ENCODE data around the gene LSP1.
"Not testable (repeated sequence)": the region's sequence is repeated elsewhere in the genome, so short reads cannot be mapped to it uniquely, and the experiment has no call there.

Gene LSP1, protein sequence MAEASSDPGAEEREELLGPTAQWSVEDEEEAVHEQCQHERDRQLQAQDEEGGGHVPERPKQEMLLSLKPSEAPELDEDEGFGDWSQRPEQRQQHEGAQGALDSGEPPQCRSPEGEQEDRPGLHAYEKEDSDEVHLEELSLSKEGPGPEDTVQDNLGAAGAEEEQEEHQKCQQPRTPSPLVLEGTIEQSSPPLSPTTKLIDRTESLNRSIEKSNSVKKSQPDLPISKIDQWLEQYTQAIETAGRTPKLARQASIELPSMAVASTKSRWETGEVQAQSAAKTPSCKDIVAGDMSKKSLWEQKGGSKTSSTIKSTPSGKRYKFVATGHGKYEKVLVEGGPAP

GRCh38 chr11:1852877-1853276, at the start of gene LSP1:
Gene LSP1, plus strand, starts transcription at chr11:1853084. Its CDS starts 61 bp downstream, at chr11:1853145.
- no peak for DNase-seq

GRCh38 chr11:1803246-1803645, 49.6 kb upstream of the LSP1 start:
- no peak for DNase-seq

DNA sequence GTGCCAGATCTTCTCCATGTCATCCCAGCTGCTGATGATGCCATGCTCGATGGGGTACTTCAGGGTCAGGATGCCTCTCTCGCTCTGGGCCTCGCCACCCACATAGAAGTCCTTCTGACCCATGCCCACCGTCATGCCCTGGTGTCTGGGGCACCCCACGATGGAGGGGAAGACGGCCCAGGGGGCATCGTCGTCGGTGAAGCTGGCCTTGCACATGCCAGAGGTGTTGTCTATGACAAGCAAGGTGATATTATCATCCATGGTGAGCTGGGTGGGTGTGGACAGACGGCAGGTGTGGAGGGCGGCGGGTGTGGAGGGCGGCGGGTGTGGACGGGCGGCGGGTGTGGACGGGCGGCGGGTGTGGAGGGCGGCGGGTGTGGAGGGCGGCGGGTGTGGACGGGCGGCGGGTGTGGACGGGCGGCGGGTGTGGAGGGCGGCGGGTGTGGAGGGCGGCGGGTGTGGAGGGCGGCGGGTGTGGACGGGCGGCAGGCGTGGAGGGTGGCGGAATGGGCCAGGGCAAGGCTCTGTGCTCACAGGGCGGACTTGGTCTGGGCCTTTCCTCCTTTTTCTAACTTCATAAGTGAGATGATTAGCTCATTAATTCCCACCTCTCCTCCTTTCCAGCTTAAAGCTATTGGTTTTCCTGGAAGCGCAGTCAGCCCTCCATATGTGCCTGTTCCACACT, 48.9 kb upstream of the LSP1 start:
- not testable (repeated sequence) for DNase-seq

GRCh38 chr11:1805525-1805924, 47.4 kb upstream of the LSP1 start:
- DNase-seq, result no peak

GRCh38 chr11:1807264-1807995, 45.5 kb upstream of the LSP1 start:
- DNase-seq, result no peak

GRCh38 chr11:1810761-1811160, 42.1 kb upstream of the LSP1 start:
- no peak for DNase-seq

DNA sequence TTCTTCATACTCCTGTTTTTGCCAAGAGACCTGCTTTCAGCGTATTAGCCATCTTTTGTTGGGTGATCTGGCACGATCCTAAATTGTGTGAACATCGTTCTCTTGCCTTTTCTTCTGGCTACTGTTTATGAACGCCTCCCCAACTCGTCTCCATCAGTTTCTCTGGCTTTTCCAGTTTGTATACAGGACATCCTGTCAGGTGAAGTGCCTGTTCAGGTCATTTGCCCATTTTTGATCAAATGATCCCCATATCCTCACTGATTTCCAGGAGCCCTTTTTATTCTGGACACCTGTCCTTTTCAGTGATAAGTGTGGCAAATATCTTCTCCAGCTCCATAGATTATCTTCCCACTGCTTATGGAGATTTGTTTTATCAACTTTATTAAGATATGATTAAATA, 40.6 kb upstream of the LSP1 start:
- no peak for DNase-seq

DNA sequence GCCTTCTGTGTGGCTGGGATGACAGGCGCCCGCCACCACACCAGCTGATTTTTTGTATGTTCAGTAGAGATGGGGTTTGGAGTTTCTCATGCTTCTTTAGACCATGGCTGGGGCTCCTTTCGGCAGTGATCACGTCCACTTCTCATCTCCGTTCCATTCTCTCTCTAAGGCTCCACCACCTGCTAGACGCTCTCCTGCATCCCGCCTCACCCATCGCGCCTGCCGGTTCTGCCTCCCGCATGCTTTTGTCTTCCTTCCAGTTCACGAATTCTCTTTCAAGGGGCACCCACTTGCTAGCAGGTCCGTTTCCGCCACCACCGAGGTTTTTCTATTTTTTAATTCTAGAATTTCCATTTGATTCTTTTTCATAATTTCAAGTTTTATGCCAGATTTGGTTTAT, 40.1 kb upstream of the LSP1 start:
- no peak for DNase-seq

- not testable (repeated sequence) for DNase-seq
Observed at GRCh38 chr11:1813356-1813755, 39.5 kb upstream of the LSP1 start.

GRCh38 chr11:1814691-1815090, 38.2 kb upstream of the LSP1 start:
- no peak for DNase-seq

GRCh38 chr11:1815311-1815710, 37.6 kb upstream of the LSP1 start:
- no peak for DNase-seq

DNA sequence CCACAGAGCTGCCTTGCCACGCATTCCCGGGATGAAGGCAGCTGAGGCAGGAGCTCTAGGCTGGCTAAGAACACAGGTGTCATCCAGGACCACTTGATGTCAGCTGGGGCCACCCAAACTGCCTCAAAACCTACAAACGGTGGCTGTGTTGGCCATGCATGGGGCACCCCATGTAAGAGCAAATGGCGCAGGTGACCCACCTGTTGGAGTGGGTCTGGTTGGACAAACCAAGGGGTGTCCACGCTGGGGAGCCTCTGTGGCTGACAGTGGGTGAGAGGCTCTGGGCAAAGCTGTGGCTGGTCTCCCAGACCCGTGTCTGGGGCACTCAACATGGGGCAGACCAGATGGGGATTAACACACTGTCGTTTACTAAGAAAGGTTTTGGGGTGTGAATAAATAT, 37.1 kb upstream of the LSP1 start:
- no peak for DNase-seq

DNA sequence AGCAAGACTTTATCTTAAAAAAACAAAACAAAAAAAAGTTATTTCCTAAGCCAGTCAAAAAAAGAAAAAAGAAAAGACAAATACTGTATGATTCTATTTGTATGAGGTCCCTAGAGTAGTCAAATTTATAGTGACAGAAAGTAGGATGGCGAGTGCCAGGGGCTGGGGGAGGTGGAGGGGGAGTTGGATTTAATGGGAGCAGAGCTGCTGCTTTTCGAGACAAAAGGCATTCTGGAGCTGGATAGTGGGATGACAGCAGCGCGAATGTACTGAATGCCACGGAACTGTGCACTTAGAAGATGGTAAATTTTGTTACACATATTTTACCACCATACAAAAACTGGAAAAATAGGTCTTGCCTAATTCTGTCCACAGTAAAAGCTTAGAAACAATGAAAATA, 35.9 kb upstream of the LSP1 start:
- no peak for DNase-seq

- no peak for DNase-seq
Observed at GRCh38 chr11:1817511-1817910, 35.4 kb upstream of the LSP1 start.

- no peak for DNase-seq
Observed at GRCh38 chr11:1819074-1819473, 33.8 kb upstream of the LSP1 start.

DNA sequence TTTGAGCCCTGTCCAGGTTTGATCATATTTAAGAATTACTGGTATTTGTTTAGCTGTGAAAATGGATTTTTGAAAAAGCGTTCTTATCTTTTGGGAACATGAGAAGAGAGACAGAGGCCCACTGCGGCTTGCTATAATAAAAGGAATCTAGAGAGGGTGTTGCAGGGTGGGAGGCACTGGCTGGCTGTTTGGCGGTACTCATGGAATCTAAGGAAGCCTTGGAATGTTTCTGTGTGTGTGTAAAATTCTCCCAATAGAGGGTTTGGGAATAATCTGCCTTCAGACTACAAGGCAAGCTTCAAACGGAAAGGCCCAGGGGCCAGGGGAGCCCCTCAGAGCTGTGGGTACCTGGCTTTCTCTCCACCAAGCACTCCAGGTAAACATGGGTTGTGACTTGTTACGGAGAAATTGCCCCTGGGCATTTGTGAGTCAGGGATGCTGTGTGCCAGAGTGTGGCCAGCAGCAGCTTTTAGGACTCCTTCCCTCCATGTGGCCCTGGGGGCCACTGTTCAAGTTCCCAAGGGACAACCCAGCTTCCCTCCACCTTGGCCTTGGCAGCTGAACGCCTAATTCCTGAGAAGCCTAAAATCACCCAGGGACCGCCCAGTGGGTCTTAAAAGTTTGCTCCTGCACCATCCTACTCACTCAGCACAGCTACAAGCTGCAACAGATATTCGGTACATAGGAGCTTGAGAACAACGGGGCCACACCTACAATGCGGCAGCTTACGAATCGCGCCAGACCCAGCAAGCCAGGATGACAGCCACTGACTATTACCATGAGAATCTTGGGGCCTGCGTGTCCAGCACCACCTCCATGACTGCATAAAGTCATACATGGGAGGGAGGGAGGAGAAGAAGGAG, 32.2 kb upstream of the LSP1 start:
- DNase-seq, result no peak

GRCh38 chr11:1821562-1821961, 31.3 kb upstream of the LSP1 start:
- no peak for DNase-seq

DNA sequence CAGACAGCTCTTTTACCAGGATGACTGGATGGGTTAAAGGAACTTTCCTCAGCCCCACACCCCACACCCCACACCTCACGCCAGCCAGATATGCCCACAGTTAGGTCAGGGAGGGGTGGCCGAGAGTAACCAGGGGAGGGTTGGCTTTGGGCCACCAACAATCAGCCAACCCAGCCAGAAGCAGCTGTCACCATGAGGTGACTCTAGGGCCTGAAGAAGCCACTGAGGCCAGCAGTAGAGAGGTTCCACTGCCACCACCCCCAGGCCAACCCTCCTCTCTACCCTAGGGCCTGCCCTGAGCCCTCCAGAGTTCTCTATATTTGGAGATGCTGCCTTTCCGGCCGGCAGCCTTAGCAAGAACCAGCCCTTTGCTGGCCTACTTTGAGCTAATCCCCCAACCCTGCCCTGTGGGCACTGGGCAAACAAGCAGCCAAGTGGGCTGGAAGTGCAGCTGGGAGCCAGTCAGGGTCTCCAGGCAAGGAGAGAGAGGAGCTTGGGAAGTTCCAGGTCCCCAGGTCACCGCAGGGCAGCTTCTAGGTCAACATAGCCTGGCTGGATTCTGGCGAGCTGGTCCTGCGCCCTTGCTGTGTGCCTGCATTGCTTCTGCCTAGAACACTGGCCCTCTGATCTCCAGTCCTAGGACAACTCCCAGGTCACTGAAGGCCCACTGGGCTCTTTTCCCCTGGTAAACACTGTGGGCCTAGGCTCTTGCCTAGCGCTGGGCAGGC, 30.1 kb upstream of the LSP1 start:
- DNase-seq, result no peak

- no peak for DNase-seq
Observed at GRCh38 chr11:1823376-1824220, 29.3 kb upstream of the LSP1 start.

DNA sequence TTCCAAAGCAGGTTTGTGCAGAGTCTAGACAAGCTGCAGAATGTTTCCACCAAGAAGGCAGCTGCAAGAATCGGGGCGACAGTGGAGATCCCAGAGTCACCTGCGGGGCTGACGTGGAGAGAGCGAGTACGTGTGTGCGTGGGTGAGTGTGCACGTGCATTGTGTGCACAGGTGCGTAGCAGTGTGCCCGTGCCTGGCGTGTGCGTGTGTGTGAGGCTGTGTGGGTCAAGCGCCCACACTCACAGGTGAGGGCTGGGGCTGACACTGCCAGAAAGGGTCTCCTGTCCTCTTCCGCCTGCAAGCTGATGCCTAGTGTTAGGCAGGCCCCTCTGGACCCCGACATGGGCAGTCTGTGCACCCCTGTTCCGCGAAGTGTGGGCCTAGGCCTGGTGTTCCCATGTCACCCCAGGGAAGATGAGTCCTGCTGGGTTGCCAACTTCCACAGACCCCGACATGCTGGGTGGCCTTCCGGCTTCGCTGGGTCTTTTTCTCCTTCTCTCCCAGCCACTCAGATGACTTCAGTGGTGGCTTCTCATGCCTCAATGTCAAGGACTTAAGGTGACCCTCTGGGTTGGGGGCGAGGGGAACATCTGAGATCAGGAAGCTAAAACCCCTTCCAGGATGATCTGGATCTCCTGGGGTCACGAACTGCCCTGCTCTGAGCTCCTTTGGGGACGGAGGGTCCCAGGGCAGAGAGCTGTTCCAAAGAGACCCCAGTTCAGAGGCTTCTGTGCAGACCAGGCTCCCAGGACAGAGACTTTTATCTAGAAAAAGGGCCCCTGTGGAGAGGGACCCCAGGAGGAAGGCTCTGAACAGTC, 28.5 kb upstream of the LSP1 start:
- DNase-seq, result no peak
